Upper lobe of right lung (tissue), 1 donor: ENCODE data around the gene C16orf74. TPM values are rescaled to one million over a fixed set of nuclear protein-coding genes. Genes with fewer than 3 reads are reported as not detected.

Experiments
- ATAC-seq: fragments of 200-7000 bp; cut with Tn5 transposase; one replicate; pipeline ENCODE4 v1.9.1; 2020; ENCODE audit warnings: mild to moderate bottlenecking, moderate library complexity
- DNase-seq: peaks from one replicate; pipeline ENCODE4 v3.0.0-alpha.2; 2020
- H3K27ac ChIP-seq: fragments of 200-600 bp; one replicate; pipeline ENCODE4 v1.8.0; 2022
- H3K27me3 ChIP-seq: fragments of 200-600 bp; one replicate; pipeline ENCODE4 v1.8.0; 2022; ENCODE audit warnings: mild to moderate bottlenecking
- H3K36me3 ChIP-seq: fragments of 200-600 bp; one replicate; pipeline ENCODE4 v1.8.0; 2022
- H3K4me1 ChIP-seq: fragments of 200-600 bp; one replicate; pipeline ENCODE4 v1.8.0; 2022
- H3K4me3 ChIP-seq: fragments of 200-600 bp; one replicate; pipeline ENCODE4 v1.8.0; 2022; ENCODE audit warnings: mild to moderate bottlenecking
- H3K9me3 ChIP-seq: fragments of 200-600 bp; one replicate; pipeline ENCODE4 v1.8.0; 2022
- intact Hi-C: fragments of 100-400 bp; cut with DNase I; formaldehyde crosslinking; loops from one replicate; pipeline ENCODE4 v1.11.0; 2022
- total RNA-seq: library from RNA; stranded (reverse); fragmentation: NEBNext Ultra II Directional; extraction: Animal tissue kit (Norgen Biotek cat#: 25700); gene quantifications from one replicate; pipeline ENCODE4 v1.2.1, GENCODE V29; 2021
- TF ChIP-seq, protein P1 (sequence below): fragments of 200-600 bp; IDR thresholded peaks from one replicate; pipeline ENCODE4 v1.8.0; 2022; ENCODE audit warnings: antibody characterized with exemption
- donor health status: DM: no; HTN: yes; CAD: no; lungs with severe emphysema.

C16orf74 gene
- total RNA-seq, 1 donor from 2014 or later: 2.7 TPM

DNA sequence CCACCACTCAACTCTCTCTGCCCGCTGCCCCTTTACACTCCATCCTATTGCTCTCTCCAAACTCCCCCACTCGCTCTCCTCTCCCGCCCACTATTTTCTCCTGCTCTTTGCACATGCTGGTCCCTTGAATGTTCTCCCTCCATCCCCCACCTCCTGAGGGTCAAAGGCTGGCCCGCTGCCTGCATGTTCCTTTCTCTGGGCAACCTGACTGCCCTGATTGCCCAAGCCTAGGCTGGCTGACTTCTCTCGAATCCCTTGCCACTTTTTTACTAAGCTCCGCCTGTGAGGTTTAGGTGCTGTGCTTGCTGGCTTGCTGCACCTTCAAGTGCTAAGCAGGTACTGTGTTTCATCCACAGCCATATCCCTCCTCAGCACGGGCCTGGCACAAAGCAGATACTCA, 45.7 kb upstream of the C16orf74 start:
- ATAC-seq (no peak), DNase-seq (no peak)
- Histone ChIP-seq H3K4me3 (no peak overlapping the region), H3K27me3 (no peaks in the 10 kb centered on the region), H3K27ac (no peak overlapping the region), H3K36me3 (peaks cover 35% of the 10 kb centered on the region), H3K9me3 (no peaks in the 10 kb centered on the region), H3K4me1 (peaks cover 28% of the 10 kb centered on the region)
- intact Hi-C loops: no loop called here
- TF ChIP-seq, protein P1, sequence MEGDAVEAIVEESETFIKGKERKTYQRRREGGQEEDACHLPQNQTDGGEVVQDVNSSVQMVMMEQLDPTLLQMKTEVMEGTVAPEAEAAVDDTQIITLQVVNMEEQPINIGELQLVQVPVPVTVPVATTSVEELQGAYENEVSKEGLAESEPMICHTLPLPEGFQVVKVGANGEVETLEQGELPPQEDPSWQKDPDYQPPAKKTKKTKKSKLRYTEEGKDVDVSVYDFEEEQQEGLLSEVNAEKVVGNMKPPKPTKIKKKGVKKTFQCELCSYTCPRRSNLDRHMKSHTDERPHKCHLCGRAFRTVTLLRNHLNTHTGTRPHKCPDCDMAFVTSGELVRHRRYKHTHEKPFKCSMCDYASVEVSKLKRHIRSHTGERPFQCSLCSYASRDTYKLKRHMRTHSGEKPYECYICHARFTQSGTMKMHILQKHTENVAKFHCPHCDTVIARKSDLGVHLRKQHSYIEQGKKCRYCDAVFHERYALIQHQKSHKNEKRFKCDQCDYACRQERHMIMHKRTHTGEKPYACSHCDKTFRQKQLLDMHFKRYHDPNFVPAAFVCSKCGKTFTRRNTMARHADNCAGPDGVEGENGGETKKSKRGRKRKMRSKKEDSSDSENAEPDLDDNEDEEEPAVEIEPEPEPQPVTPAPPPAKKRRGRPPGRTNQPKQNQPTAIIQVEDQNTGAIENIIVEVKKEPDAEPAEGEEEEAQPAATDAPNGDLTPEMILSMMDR: no peak

DNA sequence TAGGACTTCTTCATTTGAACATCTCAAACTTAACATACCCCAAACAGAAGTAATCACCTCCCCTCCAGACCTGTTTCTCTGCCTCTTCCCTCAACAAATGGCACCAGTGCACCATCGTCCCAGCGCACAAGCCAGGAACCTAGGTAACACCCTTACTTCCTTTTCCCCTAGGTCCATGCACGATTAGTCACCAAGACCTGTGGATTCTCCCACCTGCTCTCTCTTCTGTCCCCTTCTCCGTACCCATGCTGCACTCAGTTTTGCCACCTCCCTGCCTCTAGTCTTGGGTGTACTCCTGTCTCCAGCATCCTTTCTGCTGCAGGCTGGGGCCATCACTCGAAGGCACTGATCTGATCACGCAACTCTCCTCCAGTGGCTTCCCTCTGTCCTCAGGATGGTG, 45.3 kb upstream of the C16orf74 start:
- no peaks in the 10 kb centered on the region for H3K27me3 ChIP-seq
- intact Hi-C loops: no loop called here
- H3K36me3 ChIP-seq: peaks cover 31% of the 10 kb centered on the region
- no peaks in the 10 kb centered on the region for H3K9me3 ChIP-seq
- DNase-seq (no peak), ATAC-seq (no peak)
- H3K4me1 ChIP-seq: peaks cover 24% of the 10 kb centered on the region
- TF ChIP-seq, protein P1: no peak
- H3K27ac ChIP-seq: no peak overlapping the region
- H3K4me3 ChIP-seq: no peak overlapping the region

DNA sequence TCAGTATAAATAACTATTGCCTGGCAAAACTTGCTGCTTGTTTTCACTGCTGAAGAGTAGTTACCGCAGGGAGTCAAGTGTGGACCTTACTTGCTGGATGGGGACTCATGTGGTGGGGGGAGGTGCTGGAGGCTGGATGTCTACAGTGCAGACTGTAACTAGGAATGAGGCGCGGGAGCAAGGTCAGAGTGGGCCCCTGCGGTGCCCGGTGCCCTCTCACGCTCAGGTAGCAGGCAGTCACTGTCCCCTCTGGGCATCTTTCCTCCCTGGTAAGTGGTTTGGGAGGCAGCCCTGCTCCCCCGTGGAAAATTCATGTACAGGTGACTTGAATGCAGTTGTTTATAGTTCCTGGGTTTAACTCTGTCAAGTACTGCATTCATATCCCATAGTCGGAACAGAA, 43.8 kb upstream of the C16orf74 start:
- ATAC-seq (no peak), DNase-seq (no peak)
- Histone ChIP-seq H3K9me3 (no peaks in the 10 kb centered on the region), H3K4me3 (no peak overlapping the region), H3K27ac (no peak overlapping the region), H3K36me3 (peaks cover 29% of the 10 kb centered on the region), H3K27me3 (no peaks in the 10 kb centered on the region), H3K4me1 (peaks cover 14% of the 10 kb centered on the region)
- intact Hi-C loops: no loop called here
- TF ChIP-seq, protein P1: no peak

DNA sequence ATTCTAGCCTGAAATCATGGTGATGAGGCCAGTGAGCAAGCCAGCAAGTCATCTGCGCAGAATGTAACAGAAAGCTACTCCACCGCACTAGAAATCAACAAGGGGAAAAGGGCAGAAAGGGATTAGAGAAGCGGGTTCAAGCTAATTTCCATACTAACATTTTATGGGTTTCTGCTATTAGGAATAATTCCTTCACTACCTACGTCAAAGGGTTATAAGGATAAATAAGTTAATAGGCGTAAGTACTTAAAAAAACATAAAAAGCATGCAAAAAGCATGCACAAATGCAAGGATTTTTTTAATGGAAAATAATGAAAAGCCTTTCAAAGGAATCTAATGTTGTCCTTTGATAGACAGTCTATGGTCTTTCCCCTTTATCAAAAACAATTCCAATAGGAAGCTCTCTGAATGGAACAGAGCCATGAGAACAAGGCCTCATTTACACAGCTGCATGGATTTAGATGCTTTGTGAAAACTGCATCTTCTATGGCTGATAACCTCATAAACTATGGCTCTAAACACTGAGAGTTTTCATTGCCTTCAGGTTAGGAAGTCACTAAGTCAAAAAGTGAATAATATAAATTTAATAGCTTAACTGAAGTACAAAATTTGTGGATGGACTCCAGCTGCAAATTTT, 42.9 kb upstream of the C16orf74 start:
- intact Hi-C loops: no loop called here
- TF ChIP-seq, protein P1: no peak
- Histone ChIP-seq H3K4me1 (peaks cover 14% of the 10 kb centered on the region), H3K27ac (no peak overlapping the region), H3K36me3 (peaks cover 30% of the 10 kb centered on the region), H3K9me3 (no peaks in the 10 kb centered on the region), H3K4me3 (no peak overlapping the region), H3K27me3 (no peaks in the 10 kb centered on the region)
- no peak for DNase-seq
- ATAC-seq: no peak

DNA sequence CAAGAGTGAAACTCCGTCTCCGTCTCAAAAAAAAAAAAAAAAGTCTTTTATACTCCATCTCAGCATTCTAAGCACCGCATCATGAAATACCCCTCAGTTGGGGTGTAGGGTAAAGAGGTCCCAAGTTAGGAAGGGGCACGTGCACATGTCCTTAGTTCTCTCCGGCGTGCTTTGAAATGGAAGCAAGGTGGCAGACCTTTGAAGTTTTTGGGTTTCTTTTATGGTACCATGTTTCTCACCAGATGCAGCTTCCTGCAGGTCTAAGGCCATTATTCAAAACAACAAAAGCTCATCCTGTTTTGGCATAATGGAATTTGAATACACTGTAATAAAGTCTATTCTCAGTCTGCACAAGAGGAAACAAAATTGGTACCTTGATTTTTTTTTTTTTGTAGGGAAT, 38.9 kb upstream of the C16orf74 start:
- peaks cover 38% of the 10 kb centered on the region for H3K36me3 ChIP-seq
- H3K27ac ChIP-seq: no peak overlapping the region
- no peaks in the 10 kb centered on the region for H3K9me3 ChIP-seq
- ATAC-seq: no peak
- TF ChIP-seq, protein P1: no peak
- H3K27me3 ChIP-seq: no peaks in the 10 kb centered on the region
- no peak for DNase-seq
- no peak overlapping the region for H3K4me3 ChIP-seq
- no peaks in the 10 kb centered on the region for H3K4me1 ChIP-seq
- intact Hi-C loops: no loop called here

DNA sequence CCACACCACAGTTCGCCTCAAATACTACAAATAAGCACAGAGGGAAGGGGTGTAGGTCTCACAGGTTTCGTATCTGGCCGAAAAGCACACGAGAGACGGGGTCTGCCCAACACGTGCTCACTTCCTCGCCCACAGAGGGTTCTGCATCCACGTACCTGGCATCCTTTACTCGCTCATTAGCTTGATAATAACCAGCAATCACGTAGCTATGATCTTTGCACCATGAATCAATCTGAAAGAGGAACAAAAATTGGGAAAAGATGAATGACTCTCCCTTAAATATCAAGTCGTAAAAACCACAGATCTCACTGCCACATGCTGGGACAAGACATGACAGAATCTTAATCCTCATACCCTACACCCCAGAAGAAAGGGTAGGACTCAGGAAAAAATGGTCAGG, 37.9 kb upstream of the C16orf74 start:
- H3K4me3 ChIP-seq: no peak overlapping the region
- no peaks in the 10 kb centered on the region for H3K4me1 ChIP-seq
- no peak overlapping the region for H3K27ac ChIP-seq
- DNase-seq (no peak), ATAC-seq (no peak)
- TF ChIP-seq, protein P1: no peak
- no peaks in the 10 kb centered on the region for H3K9me3 ChIP-seq
- H3K36me3 ChIP-seq: peaks cover 38% of the 10 kb centered on the region
- H3K27me3 ChIP-seq: no peaks in the 10 kb centered on the region
- intact Hi-C loops: no loop called here
